ENCODE measurements around the gene KAZN.

KAZN gene

DNA sequence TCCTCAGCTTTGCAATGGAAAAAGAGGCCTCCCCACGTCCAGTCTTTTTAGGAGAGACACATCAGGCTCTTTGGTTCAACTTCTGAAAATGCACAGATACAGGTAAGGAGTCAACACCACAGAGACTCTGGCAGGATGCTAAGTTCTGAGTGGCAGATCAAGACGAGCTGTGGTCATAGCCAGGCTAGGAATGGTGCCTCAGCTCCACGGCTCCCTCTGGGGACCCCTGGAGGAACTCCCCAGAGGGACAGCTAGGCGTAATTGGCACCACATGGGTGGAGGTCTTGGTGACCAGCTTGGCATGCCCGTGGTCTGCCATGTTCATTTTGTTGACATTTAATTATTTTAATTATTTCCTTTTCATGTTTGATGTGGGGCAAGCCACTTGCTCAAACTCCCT is 206.1 kb downstream of the KAZN start:
- no peak for DNase-seq

DNA sequence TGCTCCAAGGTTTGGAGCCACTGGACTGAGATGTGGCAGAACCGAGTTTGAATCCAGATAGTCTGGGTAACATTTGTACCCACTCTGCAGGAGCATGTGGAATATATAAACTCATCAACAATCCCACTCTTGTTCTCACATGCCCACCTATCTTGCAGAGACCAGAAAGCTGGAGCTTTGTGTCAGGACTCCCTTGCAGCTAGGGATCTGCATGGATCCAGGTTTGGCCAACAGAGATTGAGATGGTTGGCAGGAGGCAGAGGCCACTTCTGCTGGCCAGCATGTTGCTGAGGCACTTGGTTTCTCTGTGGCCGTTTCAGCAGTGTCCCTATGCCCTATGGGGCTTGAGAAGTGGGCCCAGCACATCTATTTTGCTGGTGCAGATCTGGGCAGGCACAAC is 208.3 kb downstream of the KAZN start:
- DNase-seq, result no peak

DNA sequence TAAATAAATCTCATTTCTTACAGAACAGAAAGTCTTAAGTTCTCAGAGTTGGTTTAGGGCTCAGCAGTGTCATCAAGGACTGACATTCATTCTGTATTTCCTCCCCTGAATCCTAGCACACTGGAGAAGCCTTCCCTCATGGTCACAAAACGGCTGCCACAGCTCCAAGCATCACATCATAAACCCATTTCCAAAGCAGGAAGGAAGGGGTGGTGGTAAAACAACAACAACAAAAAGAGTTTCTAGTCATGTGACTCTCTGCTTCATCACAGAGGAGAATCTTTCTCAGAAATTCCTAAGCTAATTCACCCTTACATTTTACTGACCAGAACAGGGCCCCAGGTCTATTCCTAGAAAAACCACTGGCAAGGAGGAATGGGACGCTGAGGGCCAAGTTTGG is 210.3 kb downstream of the KAZN start:
- no peak for DNase-seq

DNA sequence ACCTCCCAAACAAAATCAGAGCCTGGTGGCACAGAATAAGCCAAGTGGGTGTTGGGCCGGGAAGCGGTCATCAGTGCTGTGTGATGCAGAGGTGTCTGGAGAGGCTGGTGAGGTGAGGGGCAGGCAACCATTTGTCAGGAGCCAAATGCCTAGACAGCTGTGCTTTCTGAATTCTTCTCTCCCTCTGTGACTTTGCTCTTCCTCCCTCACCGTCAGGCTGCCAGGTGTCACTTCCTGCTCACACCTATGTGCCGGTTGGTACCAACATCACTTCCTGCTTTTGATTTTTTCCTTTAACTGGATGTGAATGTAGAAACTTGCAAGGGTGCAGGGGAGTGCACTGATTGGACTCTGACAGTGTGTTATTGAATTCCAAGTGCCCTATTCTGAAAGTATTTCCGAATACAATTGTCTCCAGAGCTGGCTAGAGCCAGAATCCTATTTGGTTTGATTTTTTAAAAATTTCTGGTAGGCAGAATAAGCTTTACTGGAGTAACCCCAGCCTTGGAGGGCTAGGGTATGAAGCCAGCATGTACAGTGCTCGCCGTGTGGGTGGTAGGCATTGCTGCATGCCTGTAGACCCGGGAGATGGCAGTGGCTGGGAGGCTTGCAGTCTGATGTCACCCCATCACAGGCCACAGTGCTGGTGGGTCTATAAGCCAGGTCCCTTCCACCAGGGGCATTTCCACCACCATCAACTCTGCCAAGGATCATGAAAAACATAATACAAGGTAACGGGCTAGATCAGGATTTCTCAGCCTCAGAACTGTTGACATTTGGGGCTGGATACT is 210.9 kb downstream of the KAZN start:
- DNase-seq, result no peak

DNA sequence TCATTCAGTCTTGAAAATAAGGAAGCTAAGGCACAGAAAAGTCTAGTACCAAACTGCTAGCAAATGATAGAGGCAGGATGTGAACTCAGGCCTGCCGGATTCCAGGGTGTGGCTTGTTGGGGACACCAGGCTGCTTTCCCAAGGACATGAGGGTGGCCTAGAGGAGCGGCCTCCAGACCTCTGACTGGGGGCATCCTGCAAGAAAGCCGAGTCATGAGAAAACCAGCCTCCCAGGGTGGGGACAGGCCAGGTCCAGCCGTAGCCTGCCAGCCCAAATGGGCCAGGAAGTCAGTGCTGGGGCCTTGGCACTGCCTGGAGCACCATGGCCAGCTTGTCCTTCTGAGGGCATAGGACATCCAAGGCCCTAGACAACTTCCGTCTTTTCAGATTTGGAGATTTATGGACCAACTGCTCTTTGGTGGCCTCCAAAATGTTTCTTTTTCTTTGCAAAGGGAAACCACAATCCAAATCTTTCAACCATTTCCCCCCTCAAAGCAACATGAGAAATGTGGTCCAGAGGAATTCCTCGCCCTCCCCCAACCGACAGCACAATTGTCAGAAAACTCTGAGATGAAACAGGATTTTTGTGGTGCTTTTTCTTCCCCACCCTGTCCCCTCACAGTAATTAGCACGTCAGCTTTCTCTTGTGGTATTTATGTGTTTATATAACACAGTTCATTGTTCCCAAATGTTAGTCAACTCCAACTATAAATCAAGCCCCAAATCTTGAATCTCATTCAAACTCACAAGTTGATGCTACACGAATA is 212.3 kb downstream of the KAZN start:
- no peak for DNase-seq

DNA sequence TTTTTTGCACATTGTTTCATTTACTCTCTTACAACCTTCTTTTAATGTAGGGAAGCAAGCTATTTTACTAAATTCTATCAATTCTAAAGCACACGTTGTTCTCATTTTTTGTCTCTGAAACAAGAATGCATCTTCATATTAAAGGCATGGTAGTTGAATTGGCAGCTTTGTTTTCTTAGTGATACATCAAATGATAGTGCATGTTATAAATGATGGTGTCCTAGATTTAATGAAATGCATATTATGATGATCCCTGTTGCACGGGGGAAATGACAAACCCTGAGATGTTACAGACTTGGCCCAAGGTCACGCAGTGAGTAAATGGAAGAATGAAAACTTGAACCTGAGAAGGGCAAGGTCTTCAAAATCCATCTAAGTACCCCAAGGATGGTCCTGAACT is 213.1 kb downstream of the KAZN start:
- DNase-seq, result no peak

DNA sequence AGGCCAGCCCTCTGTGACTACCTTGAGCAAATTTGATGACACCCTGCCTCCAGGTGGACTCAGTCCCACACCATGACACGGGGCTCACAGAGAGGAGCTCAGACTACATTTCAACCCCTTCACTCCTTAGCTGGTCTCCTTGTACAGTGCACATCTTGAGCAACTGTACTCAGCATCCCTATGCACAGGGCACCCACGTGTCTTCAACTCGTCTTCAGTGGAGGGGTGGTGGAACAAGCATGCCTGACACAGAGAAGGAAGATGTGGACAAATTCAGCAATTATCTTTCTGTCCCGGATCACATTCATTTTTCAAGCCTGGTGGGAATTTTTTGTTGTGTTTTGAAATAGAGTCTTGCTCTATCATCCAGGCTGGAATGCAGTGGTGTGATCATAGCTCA is 213.7 kb downstream of the KAZN start:
- DNase-seq, result no peak

DNA sequence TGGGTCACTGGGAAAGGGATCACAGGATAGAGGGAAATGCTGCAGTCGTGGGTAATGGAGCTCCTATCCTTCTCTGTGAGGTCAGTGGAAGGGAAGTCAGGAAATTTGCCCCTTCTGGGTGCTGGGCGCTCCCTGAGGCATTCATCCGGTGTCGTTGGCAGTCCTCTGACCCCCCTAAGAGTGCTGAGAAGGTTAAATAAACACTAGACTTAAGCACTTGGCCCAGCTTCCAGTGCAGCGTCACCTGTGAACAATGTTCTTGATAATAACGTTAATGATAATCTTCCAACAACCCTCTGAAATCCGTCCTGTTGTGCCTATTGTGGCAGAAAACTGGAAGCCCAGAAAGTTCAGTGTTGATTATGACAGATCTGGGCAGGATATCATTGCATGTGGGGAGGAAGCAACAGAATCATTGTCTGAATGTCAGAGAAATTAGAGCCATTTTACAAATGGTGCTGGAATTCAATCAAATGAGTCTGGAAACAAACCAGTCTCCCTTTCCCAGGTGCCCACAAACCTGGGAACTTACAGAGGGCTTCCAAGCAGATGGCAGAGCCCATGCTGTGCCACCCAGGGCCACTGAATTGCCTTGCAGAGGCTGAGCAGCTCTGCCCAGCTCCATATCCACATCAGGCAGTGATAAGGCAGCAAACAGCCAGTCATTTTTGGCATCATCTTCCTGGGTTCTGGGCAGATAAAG is 216.8 kb downstream of the KAZN start:
- peak; percentile 31 for DNase-seq

DNA sequence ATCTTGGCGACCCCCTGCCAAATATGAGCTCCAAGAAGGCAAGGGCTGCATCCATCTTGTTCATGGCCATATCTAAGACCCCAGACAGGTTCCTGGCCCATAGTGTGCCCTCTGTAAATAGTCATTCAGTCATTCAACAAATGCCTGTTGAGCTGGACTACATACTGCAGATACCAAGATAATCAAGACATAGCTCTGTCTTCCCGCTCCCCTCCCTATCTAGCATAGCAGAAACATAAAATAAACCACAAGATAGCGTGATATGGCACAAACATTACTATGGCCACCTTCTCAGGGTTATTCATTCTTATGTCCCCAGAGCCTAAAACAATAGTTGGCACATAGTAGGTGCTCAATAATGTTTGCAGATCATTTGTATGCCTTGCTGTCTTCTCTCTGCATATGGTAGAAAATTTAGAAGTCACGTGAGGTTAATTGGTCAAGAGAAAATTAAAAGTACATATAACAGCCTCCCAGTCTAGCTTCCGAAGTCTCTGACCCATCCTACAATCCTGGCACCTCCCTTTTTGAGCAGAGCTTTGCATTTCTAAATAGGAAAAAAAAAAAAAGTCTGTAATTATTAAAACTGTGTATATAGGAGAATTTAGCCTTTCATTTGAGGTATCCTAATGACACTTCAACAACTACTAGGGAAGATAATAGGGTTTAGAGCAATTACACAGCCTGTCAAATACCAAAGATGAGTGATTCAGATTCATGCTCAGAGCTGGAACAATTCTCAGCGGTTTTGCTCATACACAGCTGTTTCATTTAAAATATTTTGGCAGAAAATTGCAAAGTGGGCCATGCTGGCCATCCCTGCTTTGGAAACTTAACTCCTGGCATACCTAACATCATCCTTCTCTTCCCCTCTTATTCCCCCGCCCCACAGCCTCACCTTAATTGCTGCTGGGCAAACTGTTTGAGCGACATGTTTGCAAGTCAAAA is 219.0 kb downstream of the KAZN start:
- DNase-seq, result no peak

DNA sequence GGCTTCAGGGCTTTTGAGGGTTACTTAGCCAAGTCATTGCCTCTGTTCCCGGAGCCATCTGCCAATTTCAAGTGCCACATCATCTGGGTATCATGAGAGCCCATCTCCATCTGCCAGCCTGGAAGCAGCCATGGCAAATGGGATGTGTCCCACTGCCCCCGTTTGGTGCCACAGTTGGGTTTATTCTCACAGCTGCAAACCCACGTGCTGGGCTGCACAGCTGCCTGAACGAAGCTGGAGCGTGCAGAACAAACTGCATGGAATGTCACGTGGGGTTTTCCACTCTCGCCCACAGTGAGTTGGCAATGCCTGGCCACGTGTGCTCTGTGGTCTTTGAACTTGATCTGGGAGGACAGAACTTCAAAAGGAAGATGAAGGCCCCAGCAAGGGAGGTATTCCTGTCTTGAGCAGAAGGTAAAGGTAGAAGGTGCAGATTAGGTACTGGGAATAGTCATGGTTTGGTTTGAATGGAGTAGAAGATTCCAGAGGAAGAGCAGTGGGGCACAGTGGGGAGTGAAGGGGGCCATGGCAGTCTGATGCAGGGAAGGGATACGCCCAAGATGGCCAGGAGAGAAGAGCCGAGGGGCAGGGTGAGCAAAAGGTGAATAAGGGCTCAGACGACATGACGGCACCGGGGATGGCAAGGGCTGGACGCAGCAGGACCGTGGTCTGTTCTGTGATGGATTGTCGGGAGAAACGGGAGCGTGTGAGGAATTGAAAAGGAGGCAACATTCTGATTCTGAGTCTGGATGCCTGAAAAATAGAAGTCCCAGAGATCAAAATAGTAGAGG is 222.0 kb downstream of the KAZN start:
- no peak for DNase-seq

DNA sequence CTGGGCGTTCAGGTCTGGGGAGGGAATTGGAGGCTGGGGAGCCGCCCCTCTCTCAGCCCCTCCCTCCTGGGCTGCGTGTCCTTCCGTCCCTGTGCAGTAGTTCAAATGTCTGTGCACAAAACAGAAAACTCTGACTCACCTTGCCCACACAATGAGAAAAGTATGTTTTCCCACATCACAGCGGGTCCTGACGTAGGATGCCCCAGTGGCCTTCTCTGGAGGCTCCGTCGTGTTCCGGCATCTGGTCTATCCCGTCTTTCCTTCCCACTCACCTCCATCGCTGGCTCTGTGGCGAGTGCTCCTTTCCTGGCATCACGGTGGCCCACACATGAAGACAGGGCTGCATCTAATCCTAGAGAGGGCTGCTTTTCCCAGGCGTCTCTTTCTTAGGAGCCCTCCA is 224.0 kb downstream of the KAZN start:
- DNase-seq, result no peak

DNA sequence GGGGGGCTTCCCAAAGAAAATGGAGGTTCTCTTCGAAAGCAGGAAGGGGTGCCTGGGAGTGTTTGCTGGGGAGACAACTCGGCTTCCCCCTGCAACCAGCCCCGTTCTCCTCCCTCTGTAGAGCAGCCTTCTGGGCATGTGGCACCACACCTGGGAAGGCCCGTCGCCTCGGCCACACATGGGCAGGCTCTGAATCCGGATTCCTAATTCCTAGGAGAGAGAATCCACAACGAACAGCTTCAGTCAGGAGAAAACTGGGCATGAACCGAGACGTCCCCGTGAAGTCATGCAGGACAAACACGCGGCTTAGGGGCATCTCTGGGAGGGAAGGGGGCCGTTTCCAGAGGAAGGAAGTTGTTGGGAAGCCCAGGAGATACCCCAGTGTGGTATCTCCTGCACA is 224.5 kb downstream of the KAZN start:
- DNase-seq, result no peak

DNA sequence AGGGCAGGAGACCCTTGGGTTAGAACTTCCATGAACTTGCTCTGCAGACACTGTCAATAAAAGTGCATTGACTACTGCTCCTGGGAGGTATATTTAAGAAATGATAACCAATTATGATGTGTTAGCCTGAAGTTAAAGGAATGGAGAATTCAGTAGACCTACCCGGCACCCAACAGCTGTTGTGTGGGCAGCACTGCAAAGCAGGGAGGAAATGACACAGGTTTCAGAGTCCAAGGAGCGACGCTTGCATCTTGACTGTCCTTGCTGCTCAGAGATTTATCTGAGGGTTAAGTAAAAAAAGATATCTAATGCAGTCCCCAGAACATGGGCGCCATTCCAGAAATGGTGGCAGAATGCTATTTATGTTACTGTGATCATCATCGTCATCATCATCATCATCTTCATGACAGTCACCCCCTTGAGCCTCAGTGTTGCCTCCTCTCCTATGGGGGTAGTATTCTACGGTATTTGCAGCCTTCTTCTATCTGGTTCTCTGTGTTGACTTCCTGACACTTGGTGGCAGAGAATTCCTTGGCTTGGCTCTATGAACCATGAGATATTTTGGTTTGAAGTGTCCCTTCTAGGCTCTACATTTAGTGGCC is 225.9 kb downstream of the KAZN start:
- no peak for DNase-seq

DNA sequence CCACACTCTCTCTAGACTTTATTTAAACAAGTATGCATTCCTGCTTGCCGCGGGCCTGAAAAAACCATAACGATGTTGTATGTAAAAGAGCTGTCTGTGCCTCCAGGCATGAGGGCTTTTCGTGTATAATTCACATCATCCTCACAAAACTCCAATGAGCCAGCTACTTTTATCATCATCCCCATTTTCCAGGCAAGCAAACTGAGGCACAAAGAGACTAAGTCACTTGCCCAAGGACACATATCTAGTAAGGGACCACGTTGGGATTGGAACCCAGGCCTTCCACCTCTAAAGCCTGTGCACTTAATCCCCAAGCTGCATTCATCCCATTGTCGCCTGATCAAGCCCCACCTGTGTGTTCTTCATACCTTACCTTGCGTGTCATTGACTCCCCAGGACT is 226.9 kb downstream of the KAZN start:
- DNase-seq, result no peak

DNA sequence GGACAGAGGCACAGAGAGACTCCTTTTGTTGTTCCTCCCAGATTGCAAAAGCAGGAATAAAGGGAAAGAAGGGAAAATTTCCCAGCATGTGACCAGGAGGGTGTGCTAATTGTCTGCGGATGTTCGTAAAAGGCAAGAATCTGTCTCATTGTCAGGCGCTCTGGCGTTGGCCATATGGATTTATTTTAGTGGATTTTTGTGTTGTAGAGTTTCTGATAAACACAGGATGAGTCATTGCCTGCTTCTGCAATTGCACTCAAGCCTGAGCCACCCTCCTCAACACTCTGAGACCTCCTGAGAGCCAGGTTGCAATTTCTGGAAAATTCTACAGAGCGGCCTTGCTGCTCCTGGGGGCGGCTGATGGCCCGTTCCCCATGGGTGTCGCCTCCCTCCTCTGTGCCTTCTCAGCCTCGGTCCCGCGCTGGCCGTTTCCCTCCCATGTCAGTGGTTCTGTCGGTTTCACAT is 227.7 kb downstream of the KAZN start:
- no peak for DNase-seq

DNA sequence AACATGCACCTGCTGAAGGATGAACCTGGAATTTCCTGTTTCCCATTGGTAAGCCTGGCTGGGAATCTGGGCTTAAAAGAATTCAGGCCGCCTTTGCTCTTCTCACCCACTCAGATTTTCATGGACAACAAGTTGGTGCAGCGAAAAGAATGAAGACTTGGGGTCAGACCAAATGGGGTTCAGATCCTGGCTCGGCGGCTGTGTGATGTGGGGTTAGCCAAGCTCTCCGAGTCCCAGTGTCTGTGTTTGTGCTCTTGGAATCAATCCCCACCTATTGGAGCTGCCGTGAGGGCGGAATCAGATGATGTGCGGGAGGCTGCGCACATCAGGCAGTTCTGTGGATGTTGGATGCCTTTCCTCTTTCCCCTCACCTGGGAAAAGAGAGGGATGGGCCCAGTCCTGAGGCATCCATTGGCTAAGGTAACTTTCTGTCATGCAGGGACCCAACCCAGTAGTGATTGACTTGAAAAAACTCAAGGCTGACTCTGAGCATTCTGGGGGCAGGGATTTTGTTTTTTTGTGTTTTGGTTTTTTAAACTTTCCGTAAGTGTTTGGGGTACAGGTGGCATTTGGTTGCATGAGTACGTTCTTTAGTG is 228.3 kb downstream of the KAZN start:
- DNase-seq, result no peak

DNA sequence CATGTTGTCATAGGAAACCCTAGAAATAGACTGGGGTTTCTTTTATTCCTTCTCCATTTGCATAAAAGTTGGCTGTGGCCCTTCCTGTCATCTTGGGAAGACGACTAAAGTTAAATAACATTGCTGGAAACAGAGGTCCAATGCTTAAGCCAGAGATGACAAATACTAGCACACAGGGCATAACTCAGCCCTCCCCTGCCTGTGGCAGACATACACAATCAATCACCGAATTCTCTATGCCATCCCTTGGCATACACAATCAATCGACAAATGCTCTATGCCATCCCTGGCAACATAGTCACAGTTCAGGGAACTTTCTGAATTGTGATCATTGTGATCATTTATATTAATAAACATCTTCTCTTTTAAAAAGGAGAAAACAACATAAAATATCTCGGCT is 229.4 kb downstream of the KAZN start:
- DNase-seq, result no peak

DNA sequence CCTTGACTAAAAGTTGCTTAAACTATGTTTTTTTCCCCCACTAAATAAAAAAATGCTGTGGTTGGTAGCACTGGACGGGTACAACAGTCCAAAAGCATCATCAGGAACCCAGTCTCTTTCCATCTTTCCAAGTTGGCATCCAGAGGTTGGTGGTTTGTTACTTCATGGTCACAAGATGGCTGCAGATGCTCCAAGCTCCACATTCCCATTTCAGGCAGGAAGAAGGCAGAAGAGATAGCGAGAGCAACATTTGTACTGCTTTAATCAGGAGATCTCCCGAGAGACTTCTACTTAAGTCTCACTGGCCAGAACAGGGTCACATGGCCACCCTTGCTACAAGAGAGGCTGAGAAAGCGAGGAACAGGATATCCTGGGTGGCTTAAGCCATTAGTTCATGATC is 230.2 kb downstream of the KAZN start:
- no peak for DNase-seq

DNA sequence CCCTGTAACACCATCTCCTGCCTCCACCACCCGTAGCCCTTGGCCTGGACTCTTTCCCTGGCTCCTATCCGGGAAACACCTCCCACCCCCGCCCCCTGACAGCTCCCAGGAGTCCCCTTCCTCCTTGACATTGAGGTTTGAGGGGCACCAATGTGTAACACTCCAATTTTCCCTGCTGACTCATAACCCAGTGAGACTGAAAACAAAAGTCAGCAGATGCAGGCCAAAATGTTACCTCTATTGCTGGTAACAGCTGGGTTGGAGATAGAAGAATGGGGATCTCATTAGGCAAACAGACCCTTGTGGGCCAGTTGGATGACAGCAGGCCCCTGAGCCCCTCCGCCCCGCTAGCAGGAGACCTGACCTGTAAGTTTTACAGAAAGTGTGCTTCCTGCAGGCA is 237.2 kb downstream of the KAZN start:
- no peak for DNase-seq

DNA sequence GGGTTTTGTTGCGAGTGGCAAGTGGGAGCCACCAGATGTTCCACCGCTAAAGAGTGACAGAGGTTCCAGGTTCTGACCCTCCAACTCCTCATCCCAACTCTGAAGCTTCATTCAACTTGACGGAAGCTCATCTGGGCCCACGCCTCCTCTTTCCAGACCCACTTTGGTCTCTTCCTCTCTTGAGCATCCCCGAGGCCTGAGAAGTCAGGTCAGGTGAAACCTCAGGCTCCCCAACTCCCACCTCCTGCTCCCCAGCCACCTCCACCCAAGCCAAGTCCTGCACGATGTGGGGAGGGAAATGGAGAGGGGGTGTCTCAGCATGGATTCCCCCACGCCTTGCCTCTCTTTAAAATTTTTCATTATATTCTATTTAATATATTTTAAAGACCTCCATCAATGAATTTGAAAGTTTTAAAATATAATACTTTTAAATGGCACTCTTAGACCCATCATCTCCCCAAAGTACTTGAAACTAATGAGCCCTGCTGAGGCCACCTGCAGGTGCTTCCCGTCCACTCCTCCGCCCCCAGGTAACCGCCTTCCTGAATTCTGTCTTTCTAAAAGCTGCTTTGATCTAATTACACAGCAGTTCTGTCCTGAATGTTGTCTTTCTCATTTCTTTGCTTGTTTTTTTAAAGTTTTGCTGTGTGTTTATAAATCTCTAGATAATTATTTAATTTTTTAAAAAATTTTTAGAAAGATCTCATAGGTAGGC is 238.1 kb downstream of the KAZN start:
- peak; percentile 58 for DNase-seq

All from NCI-H510A (cell line).